HT1080 (cell line): ENCODE measurements around the gene MALL. TPM values are rescaled to one million over a fixed set of nuclear protein-coding genes. Genes with fewer than 3 reads are reported as not detected.
"Not testable (repeated sequence)": the region's sequence is repeated elsewhere in the genome, so short reads cannot be mapped to it uniquely, and the experiment has no call there.

ENCODE experiments used
- DNase-seq: peaks from one replicate; pipeline ENCODE4 v3.0.0-alpha.2; 2015; ENCODE audit warnings: low read depth
- total RNA-seq: library from RNA; depleted of rRNA; stranded (reverse); fragments of >200 nt; shearing (Covaris generic); gene quantifications from 2 replicates; pipeline ENCODE4 v1.2.3, GENCODE V29; 2014

The MALL gene
- total RNA-seq, 1 experiment from 2014 or later: 0.77 TPM

- no peak for DNase-seq
Observed at GRCh38 chr2:110121052-110121334, 5.4 kb upstream of the MALL start.

DNA sequence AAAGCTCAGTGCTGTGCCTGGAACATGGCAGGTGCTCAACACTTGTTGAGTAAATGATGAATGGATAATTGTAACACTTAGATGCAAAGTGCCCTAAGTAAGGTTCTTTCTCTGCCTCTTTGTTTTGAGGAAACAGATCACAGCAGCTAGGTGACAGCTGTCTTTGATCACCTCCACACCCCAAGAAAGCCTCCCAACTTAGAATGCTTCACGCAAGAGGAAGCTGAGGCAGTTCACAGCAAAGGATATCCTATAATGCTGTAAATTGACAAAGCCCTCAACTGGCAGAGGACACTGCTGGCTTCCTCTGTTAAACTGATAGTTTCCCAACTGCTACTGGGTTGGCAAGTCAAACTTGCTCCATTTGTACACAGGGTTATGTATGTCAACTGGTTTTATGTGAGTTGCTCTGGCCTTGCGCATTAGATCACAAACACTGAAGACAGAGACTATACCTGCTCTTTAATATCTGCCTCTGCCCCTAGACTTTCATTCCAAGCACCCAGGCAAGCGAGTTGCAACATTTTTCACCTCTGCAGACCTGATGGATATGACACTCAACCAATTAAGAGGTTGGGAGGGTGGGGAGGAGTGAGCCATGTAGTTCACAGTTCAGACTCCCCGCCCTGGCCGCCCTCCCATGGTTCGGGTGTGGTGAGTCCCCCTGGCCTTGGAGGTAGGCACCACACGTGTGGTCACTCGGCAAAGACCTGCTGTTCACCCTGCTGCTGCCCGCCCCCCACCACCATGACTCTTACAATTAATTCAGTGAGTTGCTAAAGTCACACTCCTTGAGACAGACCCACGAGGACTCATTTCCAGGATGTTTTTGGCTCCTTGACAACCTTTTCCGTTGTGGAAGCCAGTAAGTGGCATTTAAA lies 4.8 kb upstream of the MALL start:
- DNase-seq: peak; percentile 21

DNA sequence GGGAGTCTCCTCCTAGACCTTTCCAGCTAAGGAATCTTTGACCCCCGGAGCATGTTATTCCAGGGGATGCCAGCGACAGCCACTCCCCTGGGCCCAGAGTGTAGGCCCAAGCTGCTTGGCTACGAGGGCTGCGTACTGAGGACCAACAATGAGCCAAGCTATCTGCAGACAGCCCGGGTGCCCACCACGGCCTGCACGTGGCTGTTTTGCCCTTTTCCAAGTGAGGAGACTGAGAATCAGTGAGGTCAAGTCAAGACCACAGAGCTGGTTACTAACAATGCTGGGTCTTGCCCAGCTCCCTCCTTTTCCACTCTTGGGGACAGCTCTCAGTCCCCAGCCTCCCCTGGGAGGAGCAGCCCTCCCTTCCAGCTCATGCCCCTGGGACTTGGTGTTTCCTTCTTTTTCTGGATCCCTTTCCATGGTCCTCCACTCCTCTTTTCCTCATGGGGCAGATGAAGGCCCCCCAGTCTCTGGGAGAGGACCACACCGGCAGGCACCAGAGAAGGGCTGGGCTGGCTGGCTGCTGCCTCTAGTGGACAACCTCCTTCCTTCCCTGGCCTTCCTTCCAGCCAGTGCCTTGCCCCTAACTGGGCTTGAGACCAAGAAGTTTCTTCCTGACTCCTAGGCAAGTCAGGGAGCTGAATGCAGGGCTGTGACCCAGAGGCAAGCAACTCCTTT lies 550 bp upstream of the MALL start:
- peak; percentile 37 for DNase-seq

DNA sequence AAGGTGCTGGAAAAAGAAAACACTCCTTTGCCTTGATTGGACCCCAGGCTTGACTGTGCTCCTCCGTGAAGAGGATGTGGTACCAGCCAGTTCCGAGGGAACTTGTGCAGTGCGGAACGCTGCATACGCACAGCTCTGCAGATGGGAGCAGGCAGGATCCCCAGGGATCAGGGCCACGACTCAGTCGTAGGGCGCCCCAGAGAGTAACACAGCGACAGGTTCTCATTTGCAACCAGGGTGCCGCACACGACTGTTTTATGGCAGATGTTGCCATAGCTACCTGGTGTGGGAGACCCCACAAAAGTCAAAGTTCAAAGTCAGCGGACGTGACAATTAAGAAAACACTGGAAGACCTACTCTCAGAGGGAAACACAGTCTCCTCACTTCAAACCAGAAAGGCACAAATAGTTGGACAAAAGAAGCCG lies 779 bp downstream of the MALL start:
- no peak for DNase-seq

GRCh38 chr2:110113961-110114591 lies 1.5 kb downstream of the MALL start:
- peak; percentile 44 for DNase-seq

- not testable (repeated sequence) for DNase-seq
Observed at GRCh38 chr2:110108291-110108690, 7.3 kb downstream of the MALL start.

GRCh38 chr2:110107092-110108079 lies 8.2 kb downstream of the MALL start:
- no peak for DNase-seq

GRCh38 chr2:110106642-110107041 lies 9.0 kb downstream of the MALL start:
- peak; percentile 79 for DNase-seq

- peak; percentile 98 for DNase-seq
Observed at GRCh38 chr2:110105608-110106467, 9.8 kb downstream of the MALL start.

- no peak for DNase-seq
Observed at GRCh38 chr2:110105183-110105582, 10.4 kb downstream of the MALL start.

- no peak for DNase-seq
Observed at GRCh38 chr2:110104025-110104771, 11.4 kb downstream of the MALL start.

DNA sequence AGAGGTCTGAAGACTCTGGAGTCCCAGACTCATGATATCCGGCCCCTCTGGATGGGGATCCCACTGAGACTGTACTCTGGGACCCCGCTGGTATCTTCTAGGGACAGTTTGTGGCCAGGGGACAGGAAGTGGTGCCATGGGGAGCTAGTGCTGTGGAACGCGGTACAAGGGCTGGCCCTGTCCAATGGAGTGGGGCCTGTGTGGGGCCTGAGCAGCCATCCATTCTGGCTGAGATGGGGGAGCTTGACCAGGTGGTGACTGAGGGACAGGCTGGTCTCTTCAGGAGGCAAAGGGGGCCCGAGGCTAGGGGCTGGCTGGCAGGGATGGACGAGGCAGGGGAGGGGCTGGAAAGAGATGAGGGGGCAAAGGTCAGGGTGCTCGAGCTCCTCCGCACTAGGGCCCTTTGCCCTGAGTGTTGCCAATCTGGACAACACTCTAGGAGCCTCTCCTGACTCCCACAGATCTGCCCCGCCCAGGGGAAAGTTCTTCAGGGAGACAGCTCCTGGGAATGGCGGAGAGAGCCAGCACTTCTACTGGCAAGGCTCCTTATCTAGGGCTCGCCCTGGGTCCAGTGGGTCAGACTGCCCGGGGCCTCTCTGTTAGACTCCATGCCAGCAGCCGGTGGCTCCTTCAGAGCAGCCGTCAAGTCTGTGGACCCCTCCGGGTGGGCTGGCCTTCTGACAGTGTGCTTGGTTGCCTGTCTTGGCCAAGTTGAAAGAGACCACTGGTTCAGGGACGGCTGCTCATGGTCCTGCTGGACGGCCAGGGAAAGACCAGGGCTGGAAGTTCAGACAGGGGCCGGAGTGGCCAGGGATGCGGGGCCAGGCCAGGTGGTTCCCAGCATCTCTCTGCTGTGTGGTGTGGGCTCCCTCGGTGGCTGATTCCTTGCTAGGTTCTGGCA lies 12.3 kb downstream of the MALL start:
- DNase-seq: no peak

DNA sequence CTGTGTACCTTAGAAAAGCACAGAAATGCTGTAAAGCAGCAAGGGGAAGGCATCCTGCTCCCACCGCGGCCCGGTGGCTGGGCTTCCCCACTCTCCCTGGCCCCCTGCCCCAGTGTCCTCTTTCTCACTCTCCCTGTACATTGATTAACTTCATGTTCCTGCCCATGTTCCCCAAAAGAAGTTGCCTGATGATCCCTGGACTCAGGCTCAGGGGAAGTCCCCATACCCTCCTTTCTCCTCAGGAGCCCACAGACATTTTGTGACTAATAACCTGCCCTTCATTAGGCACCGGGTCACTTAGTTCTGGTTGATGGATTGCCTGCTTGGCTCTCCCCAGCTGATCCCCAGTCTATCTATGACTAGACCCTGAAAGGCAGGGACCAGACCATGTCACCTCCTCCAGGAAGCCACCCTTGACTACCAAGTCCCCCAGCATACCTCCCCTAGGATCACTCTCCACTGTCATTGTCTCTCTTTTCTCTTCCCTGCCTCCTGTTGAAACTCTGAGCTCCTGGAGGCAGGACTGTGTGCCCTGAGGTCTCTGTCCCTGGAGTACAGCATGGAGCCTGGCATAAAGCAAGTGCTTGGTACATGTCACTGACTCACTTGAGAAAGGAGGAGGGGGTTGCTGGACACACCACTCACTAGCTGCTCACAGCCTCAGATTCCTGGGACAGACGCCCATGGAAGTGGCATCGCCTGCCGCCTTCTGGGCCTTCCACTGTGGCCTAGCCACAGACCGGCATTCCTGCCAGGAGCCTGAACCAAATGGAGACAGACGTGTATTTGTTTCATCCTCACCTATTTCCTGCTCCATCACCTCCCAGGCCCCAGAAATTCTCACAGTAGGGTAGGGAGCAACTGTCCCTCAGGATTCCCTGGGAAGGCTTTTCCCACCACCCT lies 13.5 kb downstream of the MALL start:
- DNase-seq: peak; percentile 65

- DNase-seq: peak; percentile 100
Observed at GRCh38 chr2:110101280-110101844, 14.3 kb downstream of the MALL start.

DNA sequence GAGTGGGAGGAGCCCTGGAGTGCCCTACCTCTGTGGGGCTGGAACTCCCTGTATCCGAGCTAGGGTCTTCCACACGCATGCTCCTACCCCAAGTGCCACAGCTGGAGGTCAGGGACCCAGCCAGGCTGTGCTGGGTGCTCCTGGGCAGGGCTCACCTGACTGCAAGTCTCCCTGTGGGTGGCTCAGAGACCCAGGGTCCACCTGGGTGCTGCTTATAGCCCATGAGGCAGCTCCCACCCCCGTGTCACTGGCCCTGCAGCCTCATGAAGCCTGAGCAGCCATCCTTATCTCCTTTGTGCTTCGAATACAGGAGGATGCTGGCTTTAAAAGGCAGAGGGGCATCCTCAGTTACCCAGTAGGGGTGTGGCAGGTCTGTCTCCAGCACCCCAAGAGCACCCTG lies 14.7 kb downstream of the MALL start:
- not testable (repeated sequence) for DNase-seq

- DNase-seq: peak; percentile 30
Observed at GRCh38 chr2:110100480-110100879, 15.1 kb downstream of the MALL start.
